K562 (cell line): ENCODE measurements around the gene EFHC1. TPM values are rescaled to one million over a fixed set of nuclear protein-coding genes. Genes with fewer than 3 reads are reported as not detected.

Experiments used
- ARID3A ChIP-seq: IDR thresholded peaks from 2 replicates; pipeline ENCODE4 v1.6.1; 2012; ENCODE audit warnings: low read depth, low read length, improper control_type of control experiment, borderline replicate concordance
- CCNT2 ChIP-seq: IDR thresholded peaks from 2 replicates; pipeline ENCODE4 v1.6.1; 2011; ENCODE audit warnings: borderline replicate concordance, low read depth, mild to moderate bottlenecking, moderate library complexity, mixed read lengths, low read length; ENCODE audit not compliant: insufficient read length; ENCODE audit errors: extremely low read depth
- CUX1 ChIP-seq: fragments of 200-800 bp; sonication (Bioruptor generic); IDR thresholded peaks from 2 replicates; pipeline ENCODE4 v1.6.1; 2016; ENCODE audit warnings: missing genetic modification characterization, missing compliant biosample characterization
- DEAF1 ChIP-seq: fragments of 450-650 bp; formaldehyde crosslinking; IDR thresholded peaks from 2 replicates; pipeline ENCODE4 v1.4.0; 2020; ENCODE audit warnings: mild to moderate bottlenecking, moderate library complexity
- FOSL1 ChIP-seq: fragments of 200-800 bp; sonication (Bioruptor generic); conservative IDR thresholded peaks from 2 replicates; pipeline ENCODE4 v1.6.1; 2016; ENCODE audit warnings: missing genetic modification characterization, missing compliant biosample characterization
- HCFC1 ChIP-seq: IDR thresholded peaks from 2 replicates; pipeline ENCODE4 v1.6.1; 2012; ENCODE audit warnings: low read depth, low read length, improper control_type of control experiment
- HDAC8 ChIP-seq: fragments of 450-650 bp; IDR thresholded peaks from 2 replicates; pipeline ENCODE4 v1.6.1; 2016; ENCODE audit warnings: mild to moderate bottlenecking, missing genetic modification characterization, moderate library complexity, missing compliant biosample characterization
- IRF2 ChIP-seq: sonication (generic); formaldehyde crosslinking; IDR thresholded peaks from 2 replicates; pipeline ENCODE4 v1.8.1; 2022; ENCODE audit warnings: mild to moderate bottlenecking, missing genetic modification reagents
- JUNB ChIP-seq: fragments of 450-650 bp; formaldehyde crosslinking; conservative IDR thresholded peaks from 2 replicates; pipeline ENCODE4 v1.4.0; 2020; ENCODE audit warnings: mild to moderate bottlenecking
- MECOM ChIP-seq: fragments of 250-450 bp; sonication (Bioruptor Pico); IDR thresholded peaks from 2 replicates; pipeline ENCODE4 v1.8.0; 2022; ENCODE audit warnings: inconsistent platforms
- MEIS2 ChIP-seq: fragments of 450-650 bp; IDR thresholded peaks from 2 replicates; pipeline ENCODE4 v1.6.1; 2014; ENCODE audit warnings: mild to moderate bottlenecking; ENCODE audit not compliant: partially characterized antibody
- SREBF1 ChIP-seq: fragments of 150-350 bp; IDR thresholded peaks from 2 replicates; pipeline ENCODE4 v1.6.1; 2014; ENCODE audit warnings: antibody characterized with exemption, low read depth, low read length, borderline replicate concordance
- ZBTB5 ChIP-seq: fragments of 450-650 bp; IDR thresholded peaks from 2 replicates; pipeline ENCODE4 v1.6.1; 2017; ENCODE audit warnings: antibody characterized with exemption
- ZNF655 ChIP-seq: fragments of 250-450 bp; sonication (Bioruptor Pico); IDR thresholded peaks from 2 replicates; pipeline ENCODE4 v1.5.0; 2021
- polyA plus RNA-seq, 8 experiments: library from polyadenylated mRNA; depleted of rRNA in 4 of 8; stranded (reverse) in 5 of 8; unstranded in 3 of 8; fragments of >200 nt; fragmentation: Nextera tagmentation in 2 of 8; fragmentation: Illumina TruSeq in 1 of 8; extraction: Ambion mirVana in 2 of 8; extraction: Trizol in 1 of 8; gene quantifications; 2 replicates each; pipeline versions ENCODE4 v1.2.1 to v1.2.3, GENCODE V29; 2011 to 2014; ENCODE audit warnings: inconsistent platforms in 1 of 8, missing spikeins in 1 of 8
- total RNA-seq, 7 experiments: library from RNA; depleted of rRNA in 6 of 7; stranded (reverse); fragments of >200 nt in 6 of 7; fragmentation: Illumina TruSeq in 2 of 7; extraction: Trizol in 2 of 7; gene quantifications; 2 replicates each; pipeline versions ENCODE4 v1.2.1 to v1.2.3, GENCODE V29; 2011 to 2021; ENCODE audit warnings: low replicate concordance in 1 of 7

EFHC1 gene
- total and polyA plus RNA-seq, 9 of the 15 experiments (the other 6 are each of a cell fraction or from before 2014, with no cell fraction given), result 9.5 to 31.0 (median 14.9) TPM

- no peak for TF ChIP-seq ARID3A
- no peak for TF ChIP-seq IRF2 (CRISPR knock-in tag)
- no peak for TF ChIP-seq ZNF655
- TF ChIP-seq SREBF1, result no peak
- TF ChIP-seq CCNT2, result no peak
- TF ChIP-seq MEIS2, result no peak
- no peak for TF ChIP-seq DEAF1 (CRISPR knock-in tag)
- TF ChIP-seq HDAC8, result no peak
- TF ChIP-seq FOSL1, result peak; percentile 52
- no peak for TF ChIP-seq JUNB (CRISPR knock-in tag)
- no peak for TF ChIP-seq MECOM (CRISPR knock-in tag)
- TF ChIP-seq HCFC1, result no peak
- TF ChIP-seq ZBTB5, result no peak
- TF ChIP-seq CUX1 (CRISPR knock-in tag), result no peak
Measured at GRCh38 chr6:52415917-52416628, 4.1 kb upstream of the EFHC1 start (continued).
